Spleen (tissue), 11 donors: ENCODE results near the gene EP400. TPM values are rescaled to one million over a fixed set of nuclear protein-coding genes. Genes with fewer than 3 reads are reported as not detected.

Experiments
- DNase-seq: peaks from one replicate; pipeline ENCODE4 v3.0.0-alpha.2; 2020
- H3K27ac ChIP-seq, 8 donors: fragments of 200-600 bp; sonication (generic) in 7 of 8; 1 replicate in 4 of 8; 2 replicates in 4 of 8; pipeline versions ENCODE4 v1.5.0 to v1.8.0; 2016 to 2021; ENCODE audit warnings: inconsistent platforms in 4 of 8, mild to moderate bottlenecking in 4 of 8, moderate library complexity in 1 of 8
- H3K27me3 ChIP-seq, 7 donors: fragments of 200-600 bp; sonication (generic) in 6 of 7; replicated peaks in 1 of 7; 1 replicate in 4 of 7; 2 replicates in 3 of 7; pipeline versions ENCODE4 v1.5.0 to v1.8.0; 2016 to 2021; ENCODE audit warnings: inconsistent platforms in 3 of 7, mild to moderate bottlenecking in 1 of 7
- H3K36me3 ChIP-seq, 6 donors: fragments of 200-600 bp; sonication (generic) in 5 of 6; 1 replicate in 4 of 6; 2 replicates in 2 of 6; pipeline versions ENCODE4 v1.5.0 to v1.8.0; 2016 to 2021; ENCODE audit warnings: inconsistent platforms in 2 of 6
- H3K4me1 ChIP-seq, 6 donors: fragments of 200-600 bp; sonication (generic) in 5 of 6; 1 replicate in 3 of 6; 2 replicates in 3 of 6; pipeline versions ENCODE4 v1.5.0 to v1.8.0; 2016 to 2021; ENCODE audit warnings: inconsistent platforms in 3 of 6
- H3K4me3 ChIP-seq, 8 donors: fragments of 200-600 bp; sonication (generic) in 7 of 8; 1 replicate in 4 of 8; 2 replicates in 4 of 8; pipeline versions ENCODE4 v1.5.0 to v1.8.0; 2016 to 2021; ENCODE audit warnings: inconsistent platforms in 4 of 8, mild to moderate bottlenecking in 4 of 8, moderate library complexity in 2 of 8
- H3K9me3 ChIP-seq, 8 donors: fragments of 200-600 bp; sonication (generic) in 7 of 8; 1 replicate in 4 of 8; 2 replicates in 4 of 8; pipeline versions ENCODE4 v1.5.0 to v1.8.0; 2016 to 2021; ENCODE audit warnings: inconsistent platforms in 4 of 8
- CTCF ChIP-seq, 11 experiments: fragments of 200-600 bp in 7 of 11; fragments of 450-650 bp in 4 of 11; sonication (generic) in 4 of 11; IDR thresholded peaks in 8 of 11; conservative IDR thresholded peaks in 3 of 11; 1 replicate in 7 of 11; 2 replicates in 4 of 11; pipeline versions ENCODE4 v1.4.0 to v1.8.0; 2016 to 2021; ENCODE audit warnings: antibody characterized with exemption in 11 of 11, inconsistent platforms in 4 of 11, mild to moderate bottlenecking in 1 of 11
- POLR2A ChIP-seq, 3 donors: fragments of 450-650 bp; IDR thresholded peaks; one replicate each; pipeline ENCODE4 v1.5.1; 2017; ENCODE audit warnings: antibody characterized with exemption in 3 of 3, mild to moderate bottlenecking in 1 of 3
- POLR2AphosphoS5 ChIP-seq, 3 donors: sonication (generic); formaldehyde crosslinking; IDR thresholded peaks; one replicate each; pipeline ENCODE4 v1.5.1; 2017; ENCODE audit warnings: antibody characterized with exemption in 3 of 3
- WGBS, 5 donors: extraction: QIAGEN DNeasy Blood & Tissue Kit in 3 of 5; methylation state at CpG; one replicate each; pipeline versions ENCODE4 v1.1.5 to v1.1.7; 2013 to 2018; 5-methylcytosine and 5-hydroxymethylcytosine counted together
- intact Hi-C: fragments of 100-400 bp; cut with DNase I; formaldehyde crosslinking; loops from one replicate; pipeline ENCODE4 v1.15.0; 2023; ENCODE audit warnings: low total_unique reads
- polyA plus RNA-seq, 3 donors: library from polyadenylated mRNA; stranded (reverse); fragments of 200-250 nt; gene quantifications; one replicate each; pipeline ENCODE4 v1.2.1, GENCODE V29; 2013
- total RNA-seq, 7 donors: library from RNA; depleted of rRNA in 3 of 7; stranded (reverse); fragments of >200 nt in 3 of 7; fragmentation: NEBNext Ultra II Directional in 4 of 7; extraction: Animal tissue kit (Norgen Biotek cat#: 25700) in 4 of 7; gene quantifications; one replicate each; pipeline versions ENCODE4 v1.1.0 to v1.2.1, GENCODE V29; 2016 to 2021
- donor health status: healthy with polysubstance abuse.
- donor health status: DM: no; HTN: no; CAD: no; lungs with moderate emphysema.
- donor health status: DM: no; HTN: no; CAD: no.
- donor health status: Bipolar disorder and iron deficiency.
- donor health status: healthy.
- donor health status: DM: no; HTN: no; CAD: no.
- donor health status: DM: yes; HTN: yes; CAD: no.

Gene EP400
- total and polyA plus RNA-seq, 10 donors = 11.8 to 70.2 (median 45.6) TPM

- DNase-seq = peak; percentile 2
- TF ChIP-seq POLR2A (IDR thresholded peaks at IDR 0.05) = no peak
- no peak for TF ChIP-seq CTCF (IDR thresholded peaks at IDR 0.05 in 8 of 11, conservative IDR thresholded peaks at IDR 0.05 in 3 of 11)
- TF ChIP-seq POLR2AphosphoS5 (IDR thresholded peaks at IDR 0.05) = no peak
- Histone ChIP-seq H3K27me3 (no peaks in the 10 kb centered on the region), H3K27ac (no peak overlapping the region), H3K36me3 (peaks cover 0 to 100% (median 62%) of the 10 kb centered on the region in 6 donors), H3K4me1 (peaks cover 0 to 45% (median 17%) of the 10 kb centered on the region in 6 donors), H3K4me3 (no peak overlapping the region), H3K9me3 (no peaks in the 10 kb centered on the region)
- WGBS, 5 donors = 88 to 95% (median 95%) methylated on average over 7 of the region's 7 CpGs
- intact Hi-C loops = no loop called here
Observed at GRCh38 chr12:132061197-132061596, 111.5 kb downstream of the EP400 start.

GRCh38 chr12:132061641-132062430 lies 112.1 kb downstream of the EP400 start:
- DNase-seq = peak; percentile 72
- Histone ChIP-seq H3K9me3 (no peaks in the 10 kb centered on the region), H3K36me3 (peaks cover 0 to 100% (median 61%) of the 10 kb centered on the region in 6 donors), H3K27me3 (no peaks in the 10 kb centered on the region), H3K27ac (no peak overlapping the region), H3K4me1 (peaks cover 0 to 45% (median 20%) of the 10 kb centered on the region in 6 donors), H3K4me3 (no peak overlapping the region)
- TF ChIP-seq POLR2AphosphoS5 (IDR thresholded peaks at IDR 0.05) (no peak), CTCF (IDR thresholded peaks at IDR 0.05 in 8 of 11, conservative IDR thresholded peaks at IDR 0.05 in 3 of 11) (no peak), POLR2A (IDR thresholded peaks at IDR 0.05) (no peak)
- WGBS, 5 donors = 85 to 91% (median 90%) methylated on average over 26 to 30 of the region's 30 CpGs
- intact Hi-C loops = no loop called here

DNA sequence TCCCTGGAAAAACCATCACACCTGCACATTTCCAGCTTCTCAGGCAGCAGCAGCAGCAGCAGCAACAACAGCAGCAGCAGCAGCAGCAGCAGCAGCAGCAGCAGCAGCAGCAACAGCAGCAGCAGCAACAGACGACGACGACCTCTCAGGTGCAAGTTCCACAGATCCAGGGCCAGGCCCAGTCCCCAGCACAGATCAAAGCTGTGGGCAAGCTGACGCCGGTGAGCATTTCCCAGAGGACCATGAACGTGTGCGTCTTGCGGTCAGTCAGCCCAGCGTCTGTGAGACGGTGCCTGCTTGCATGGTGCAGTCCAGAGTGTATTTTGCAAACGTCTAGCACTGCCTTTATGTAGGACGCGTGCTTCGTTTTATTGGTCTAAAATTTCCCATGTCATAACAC lies 112.7 kb downstream of the EP400 start:
- DNase-seq = peak; percentile 57
- intact Hi-C loops = no loop called here
- WGBS, 5 donors = 87 to 93% (median 90%) methylated on average over 11 to 14 of the region's 14 CpGs
- TF ChIP-seq POLR2A (IDR thresholded peaks at IDR 0.05) = no peak
- no peak for TF ChIP-seq CTCF (IDR thresholded peaks at IDR 0.05 in 8 of 11, conservative IDR thresholded peaks at IDR 0.05 in 3 of 11)
- no peak for TF ChIP-seq POLR2AphosphoS5 (IDR thresholded peaks at IDR 0.05)
- H3K27me3 ChIP-seq = no peaks in the 10 kb centered on the region
- peaks cover 0 to 45% (median 26%) of the 10 kb centered on the region in 6 donors for H3K4me1 ChIP-seq
- H3K36me3 ChIP-seq = peaks cover 0 to 100% (median 62%) of the 10 kb centered on the region in 6 donors
- H3K27ac ChIP-seq = no peak overlapping the region
- no peaks in the 10 kb centered on the region for H3K9me3 ChIP-seq
- no peak overlapping the region for H3K4me3 ChIP-seq

DNA sequence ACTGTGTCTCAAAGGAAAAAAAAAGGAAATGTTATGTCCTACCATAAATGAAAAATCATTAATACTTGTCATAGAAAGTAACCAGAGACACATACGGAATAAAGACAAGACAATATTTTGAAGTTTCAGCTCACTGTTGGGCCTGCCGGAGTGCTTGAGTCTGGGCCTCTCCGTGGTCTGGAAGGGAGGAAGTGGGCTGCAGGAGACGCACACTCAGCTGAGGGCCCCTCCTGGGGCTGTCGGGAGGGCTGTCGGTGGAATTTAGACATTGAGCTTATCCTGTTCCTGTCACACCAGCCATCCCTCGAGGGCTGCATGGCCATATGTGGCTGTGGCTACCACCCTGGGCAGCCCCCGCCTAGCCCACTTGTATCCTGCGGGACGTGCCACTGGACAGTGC lies 113.7 kb downstream of the EP400 start:
- no peaks in the 10 kb centered on the region for H3K27me3 ChIP-seq
- no peak for TF ChIP-seq POLR2A (IDR thresholded peaks at IDR 0.05)
- peak in 1 of 3 donors; percentile 23 for TF ChIP-seq POLR2AphosphoS5 (IDR thresholded peaks at IDR 0.05)
- peaks cover 0 to 54% (median 26%) of the 10 kb centered on the region in 6 donors for H3K4me1 ChIP-seq
- H3K27ac ChIP-seq = peak overlapping the region in 1 of 8 donors; percentile 6
- WGBS, 5 donors = 36 to 63% (median 47%) methylated on average over 10 of the region's 10 CpGs
- no peak for DNase-seq
- H3K4me3 ChIP-seq = no peak overlapping the region
- intact Hi-C loops = no loop called here
- H3K9me3 ChIP-seq = no peaks in the 10 kb centered on the region
- H3K36me3 ChIP-seq = peaks cover 0 to 100% (median 68%) of the 10 kb centered on the region in 6 donors
